ENCODE data around the gene DHX8.

DHX8 gene

DNA sequence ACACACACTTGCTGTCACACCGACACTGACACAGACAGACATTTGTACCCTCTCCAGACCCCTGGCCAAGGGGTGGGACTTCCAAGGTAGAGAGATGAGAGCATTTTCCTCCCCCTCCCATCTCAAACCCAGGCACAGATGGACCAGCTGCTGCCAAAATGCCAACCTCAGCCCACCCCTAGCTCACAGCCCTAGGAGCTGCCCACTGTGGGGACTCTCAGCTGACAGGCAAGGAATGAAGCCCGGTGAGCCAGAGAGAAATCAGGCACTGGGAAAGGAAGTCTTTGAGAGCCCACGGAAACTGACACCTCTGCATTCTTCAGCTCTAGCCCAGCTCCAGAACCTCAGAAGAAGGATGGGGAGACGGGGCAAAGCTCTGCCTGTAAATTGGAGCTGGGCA is 59.5 kb downstream of the DHX8 start:
- TF ChIP-seq ZNF274 (IDR thresholded peaks at IDR 0.05; ENCODE audit: low read depth, low read length) = no peak
- H3K4me3 ChIP-seq (ENCODE audit: low read length) = no peak overlapping the region

DNA sequence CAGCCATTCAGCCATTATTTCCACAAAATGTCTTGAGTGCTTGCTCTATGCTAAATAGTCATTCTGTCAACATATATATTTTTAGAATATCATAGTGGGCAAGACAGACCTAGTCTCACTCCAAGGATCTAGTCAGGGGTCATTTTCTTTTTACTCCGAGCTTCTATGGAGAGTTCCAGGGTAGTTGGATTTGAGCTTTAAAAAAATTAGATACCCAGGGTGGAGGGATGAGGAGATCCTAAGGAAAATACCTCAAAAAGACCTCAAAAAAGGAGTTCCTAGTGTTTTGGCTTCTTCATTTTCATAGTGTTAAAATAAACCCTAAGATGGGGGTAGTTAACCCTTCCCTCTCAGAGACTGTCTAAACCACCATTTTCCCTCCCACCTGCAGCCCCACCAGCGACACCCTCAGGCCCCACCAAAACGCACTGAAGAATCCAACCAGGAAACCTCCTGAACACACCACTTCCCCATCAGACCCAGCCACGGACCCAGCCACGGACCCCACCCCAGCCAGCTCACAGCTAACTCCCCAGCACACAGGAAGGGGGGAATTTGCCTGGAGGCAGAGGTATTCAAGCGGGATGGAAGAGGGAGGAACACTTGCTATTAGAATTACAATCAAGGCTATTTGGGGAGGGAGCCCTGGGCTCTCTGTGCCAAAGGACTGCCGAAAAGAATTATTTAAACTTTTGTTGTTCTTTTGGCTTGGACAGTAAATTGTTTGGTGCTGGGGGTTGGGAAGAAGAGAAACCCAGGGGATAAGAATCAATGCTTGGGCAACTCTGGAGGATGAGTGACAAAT is 60.2 kb downstream of the DHX8 start:
- no peak for TF ChIP-seq ZNF274 (IDR thresholded peaks at IDR 0.05; ENCODE audit: low read depth, low read length)
- H3K4me3 ChIP-seq (ENCODE audit: low read length) = no peak overlapping the region

DNA sequence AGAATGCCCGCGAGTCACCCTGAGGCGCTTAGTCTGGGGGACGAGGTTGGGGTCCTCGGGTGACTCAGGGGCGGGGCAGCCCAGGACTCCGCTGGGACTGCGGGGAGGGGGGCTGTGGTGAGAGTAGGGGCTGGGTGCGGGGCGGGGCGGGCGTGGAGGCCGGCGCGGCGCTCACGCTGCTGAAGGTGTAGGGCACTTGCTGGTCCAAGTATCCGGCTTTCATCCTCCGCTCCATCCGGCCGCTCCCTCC is 61.5 kb downstream of the DHX8 start:
- TF ChIP-seq ZNF274 (IDR thresholded peaks at IDR 0.05; ENCODE audit: low read depth, low read length) = no peak
- peak overlapping the region; percentile 70 for H3K4me3 ChIP-seq (ENCODE audit: low read length)

DNA sequence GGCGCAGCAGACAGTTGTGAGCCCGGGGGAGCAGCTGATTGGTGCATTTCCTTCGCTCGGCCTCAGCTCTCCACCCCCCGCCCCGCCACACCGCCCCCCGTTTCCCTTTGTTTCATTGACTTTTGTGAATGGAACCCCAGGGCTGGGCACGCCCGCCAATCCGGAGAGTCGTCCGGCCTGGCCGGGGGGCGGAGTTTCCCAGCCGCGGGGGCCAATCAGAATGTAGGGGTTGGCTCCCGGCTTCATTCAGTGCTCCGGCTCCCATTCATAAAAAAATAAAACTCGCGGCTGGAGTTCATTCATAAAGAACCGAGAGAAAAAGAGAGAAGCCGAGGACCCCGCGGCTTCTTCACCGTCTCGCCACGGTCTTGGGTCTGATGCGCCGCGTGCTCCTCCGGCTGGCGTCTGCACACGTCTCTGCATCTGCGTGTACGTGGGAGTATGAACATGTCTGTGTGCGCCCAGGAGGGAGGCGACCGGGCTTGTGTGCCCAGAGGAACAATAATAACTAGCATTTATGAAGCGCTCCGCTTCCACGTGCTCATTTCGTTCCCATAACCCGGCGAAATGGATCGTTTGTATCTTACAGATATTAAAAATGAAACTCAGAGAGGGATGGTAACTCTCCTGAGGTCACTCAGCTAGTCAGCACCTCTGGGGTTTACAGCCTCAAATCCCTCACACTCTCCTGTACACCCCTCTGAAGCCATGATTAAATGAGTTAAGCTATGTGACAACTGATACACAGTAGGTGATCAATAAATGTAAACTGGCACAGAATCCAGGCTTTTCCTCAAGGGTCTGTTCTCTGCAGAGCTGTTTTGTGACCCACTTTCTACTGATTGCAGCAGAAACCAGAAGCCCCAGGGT is 62.8 kb downstream of the DHX8 start, which contains the start of gene ETV4:
ETV4 (minus strand) TSS at position 22 of the 870 bp plus-strand sequence. CDS start 723 bp downstream, outside the sequence.
- TF ChIP-seq ZNF274 (IDR thresholded peaks at IDR 0.05; ENCODE audit: low read depth, low read length) = no peak
- H3K4me3 ChIP-seq (ENCODE audit: low read length) = peak within 1 kb of the TSS; percentile 70

DNA sequence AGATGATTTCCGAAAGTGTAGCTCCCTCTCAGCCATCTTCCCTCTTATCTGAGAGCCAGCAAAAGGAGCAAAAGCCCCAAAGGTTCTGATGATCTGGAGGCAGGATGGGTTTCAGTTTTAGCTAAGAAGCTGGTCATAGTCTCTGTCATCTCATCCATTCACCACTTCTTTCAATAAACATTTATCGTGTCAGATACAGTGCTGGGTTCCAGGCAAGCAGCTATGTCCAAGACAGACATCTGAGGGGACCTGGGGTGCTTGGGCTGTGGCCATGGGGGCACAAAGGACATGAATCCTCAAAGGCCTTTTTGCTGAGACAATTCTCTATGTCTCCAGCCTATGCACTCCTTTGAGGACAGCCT is 63.4 kb downstream of the DHX8 start:
- no peak for TF ChIP-seq ZNF274 (IDR thresholded peaks at IDR 0.05; ENCODE audit: low read depth, low read length)
- H3K4me3 ChIP-seq (ENCODE audit: low read length) = no peak overlapping the region; the same call in 1 of the 2 replicates

DNA sequence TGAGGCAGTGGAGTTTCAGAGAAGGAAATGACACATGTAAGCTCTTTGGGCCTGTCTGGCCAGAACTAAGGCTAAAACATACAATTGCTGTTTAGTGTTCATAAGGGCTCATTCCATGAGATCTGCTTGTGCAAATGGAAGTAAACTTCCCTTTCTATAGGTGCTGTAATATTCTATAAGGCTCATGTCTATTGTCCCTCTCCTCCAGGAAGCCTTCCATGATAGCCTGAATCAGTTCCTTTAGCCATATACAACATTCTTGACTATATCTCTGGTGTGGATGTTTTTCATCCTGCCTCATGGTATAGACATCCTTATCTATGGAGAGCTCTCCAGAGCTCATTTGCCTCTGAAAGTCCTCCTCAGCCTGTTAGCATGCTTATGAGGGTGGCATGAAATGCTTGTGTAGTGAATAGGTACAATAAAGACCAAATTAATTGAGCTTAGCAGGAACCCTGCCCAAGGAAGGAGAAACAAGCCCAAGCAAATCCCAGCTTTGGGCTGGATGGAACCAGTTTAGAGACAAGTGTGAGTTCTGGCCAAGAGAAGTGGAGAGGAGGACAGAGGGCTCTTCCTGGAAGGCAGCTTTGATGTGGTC is 64.0 kb downstream of the DHX8 start:
- no peak overlapping the region for H3K4me3 ChIP-seq (ENCODE audit: low read length)
- TF ChIP-seq ZNF274 (IDR thresholded peaks at IDR 0.05; ENCODE audit: low read depth, low read length) = no peak

DNA sequence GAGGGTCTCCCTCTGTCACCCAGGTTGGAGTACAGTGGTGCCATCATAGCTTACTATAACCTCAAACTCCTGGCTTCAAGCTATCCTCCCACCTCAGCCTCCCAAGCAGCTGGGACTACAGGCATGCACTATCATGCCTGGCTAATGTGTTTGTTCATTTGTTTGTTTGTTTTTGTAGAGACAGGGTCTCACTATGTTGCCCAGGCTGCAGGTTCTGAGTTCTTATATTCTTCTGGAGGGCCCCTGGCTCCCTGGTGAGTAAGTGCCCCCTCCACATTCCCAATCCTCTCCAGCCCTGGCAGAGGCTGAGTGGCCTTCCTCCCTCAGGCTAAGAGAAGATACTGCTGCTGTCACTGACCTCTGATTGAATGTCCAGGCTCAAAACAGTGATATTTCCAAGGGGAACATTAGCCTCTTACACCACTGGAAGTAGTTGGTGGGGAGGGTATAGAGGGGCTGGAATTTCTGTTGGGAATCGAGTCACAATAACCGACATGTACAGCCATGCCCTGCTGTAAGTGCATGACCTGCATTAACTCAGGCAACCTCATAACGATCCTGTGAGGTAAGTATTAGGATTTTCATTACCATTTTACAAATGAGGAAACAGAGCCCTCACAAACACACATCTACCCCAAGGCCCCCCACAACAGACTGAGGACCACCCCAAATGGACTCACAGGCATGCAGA is 65.1 kb downstream of the DHX8 start:
- no peak overlapping the region for H3K4me3 ChIP-seq (ENCODE audit: low read length)
- TF ChIP-seq ZNF274 (IDR thresholded peaks at IDR 0.05; ENCODE audit: low read depth, low read length) = no peak

DNA sequence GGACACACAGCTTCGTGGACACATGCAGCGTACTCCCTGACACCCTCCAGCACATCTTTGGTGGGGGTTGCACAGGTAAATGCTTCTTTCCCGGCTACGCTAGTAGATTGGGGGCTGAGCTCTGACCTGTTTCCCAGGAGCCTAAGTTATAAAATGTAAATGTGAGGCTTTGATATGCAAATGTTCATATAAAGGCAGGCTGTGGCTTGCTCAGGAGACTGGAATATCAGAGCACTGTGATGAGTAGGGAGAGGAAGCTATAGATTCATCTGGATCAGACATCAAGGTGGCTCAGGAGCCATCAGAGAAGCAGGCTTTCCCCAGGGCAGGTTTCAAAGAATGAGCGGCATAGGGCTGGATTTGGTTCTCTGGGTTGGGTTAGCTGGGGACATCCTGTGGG is 65.7 kb downstream of the DHX8 start:
- H3K4me3 ChIP-seq (ENCODE audit: low read length) = no peak overlapping the region
- TF ChIP-seq ZNF274 (IDR thresholded peaks at IDR 0.05; ENCODE audit: low read depth, low read length) = no peak

DNA sequence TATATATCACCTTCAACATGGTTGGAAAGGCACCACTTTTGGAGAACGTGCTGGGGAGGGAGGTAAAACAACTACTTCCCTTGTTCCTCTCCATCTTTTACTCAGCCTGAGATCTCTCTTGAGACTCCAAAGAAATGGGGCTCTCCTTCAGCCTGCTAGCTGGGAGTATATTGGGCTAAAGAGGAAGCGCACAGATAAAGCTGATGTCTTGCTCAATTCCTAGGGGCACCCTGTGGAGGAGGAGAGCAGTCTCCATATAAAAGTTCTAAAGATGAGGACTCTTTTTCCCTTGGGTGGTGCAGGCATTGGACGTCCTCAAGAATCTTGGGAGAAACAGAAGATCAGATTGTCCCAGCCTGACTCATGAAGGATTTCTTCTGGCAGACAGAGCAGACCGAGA is 67.0 kb downstream of the DHX8 start:
- TF ChIP-seq ZNF274 (IDR thresholded peaks at IDR 0.05; ENCODE audit: low read depth, low read length) = no peak
- no peak overlapping the region for H3K4me3 ChIP-seq (ENCODE audit: low read length)

DNA sequence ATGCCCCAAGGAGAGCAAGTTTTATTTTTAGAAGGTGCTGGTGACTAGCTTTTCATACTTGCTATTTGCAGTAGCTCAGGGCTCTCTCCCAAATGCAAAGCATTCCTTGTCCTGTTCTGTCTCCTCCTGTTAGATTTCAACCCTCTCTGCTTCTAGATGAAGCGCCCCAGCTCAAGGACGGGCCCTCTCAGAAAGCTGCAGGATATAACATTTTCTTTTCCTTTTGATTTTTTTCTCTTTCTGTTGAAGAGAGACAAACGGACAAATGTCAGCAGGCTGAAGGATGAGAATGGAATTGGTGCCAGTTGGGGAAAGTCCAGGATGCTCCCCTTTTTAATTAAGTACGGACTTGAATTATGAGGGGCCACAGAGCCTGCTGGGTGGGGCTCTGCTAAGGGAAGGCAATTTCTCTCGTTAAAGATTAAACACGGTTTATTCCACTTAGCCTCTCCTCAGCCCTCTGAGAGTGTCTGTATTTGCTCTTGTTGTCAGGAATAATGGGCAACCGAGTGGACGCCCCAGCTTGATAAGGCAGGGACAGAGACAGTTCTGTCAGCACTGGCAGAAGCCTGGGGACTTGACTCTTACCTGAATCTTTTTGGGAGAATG is 68.6 kb downstream of the DHX8 start:
- no peak overlapping the region for H3K4me3 ChIP-seq (ENCODE audit: low read length)
- TF ChIP-seq ZNF274 (IDR thresholded peaks at IDR 0.05; ENCODE audit: low read depth, low read length) = no peak

DNA sequence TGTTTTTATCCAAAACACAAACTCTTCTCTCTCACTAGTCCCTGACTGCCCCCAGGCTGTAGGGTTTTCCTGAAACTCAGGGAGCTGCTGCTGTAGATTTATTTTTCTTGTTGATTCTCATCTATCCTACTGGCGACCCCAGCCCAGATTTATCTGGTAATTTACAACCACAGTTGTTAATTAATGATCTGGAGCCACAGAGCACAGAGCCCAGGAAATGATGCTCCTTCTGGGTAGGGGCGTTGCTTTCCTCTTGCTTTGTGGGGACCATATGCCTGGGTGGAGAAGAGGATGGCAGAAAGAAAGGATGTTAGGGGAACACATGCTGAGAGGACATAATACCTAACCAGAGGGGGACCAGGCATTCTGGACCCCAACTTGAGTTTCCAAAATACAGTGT is 69.8 kb downstream of the DHX8 start:
- TF ChIP-seq ZNF274 (IDR thresholded peaks at IDR 0.05; ENCODE audit: low read depth, low read length) = no peak
- H3K4me3 ChIP-seq (ENCODE audit: low read length) = no peak overlapping the region

DNA sequence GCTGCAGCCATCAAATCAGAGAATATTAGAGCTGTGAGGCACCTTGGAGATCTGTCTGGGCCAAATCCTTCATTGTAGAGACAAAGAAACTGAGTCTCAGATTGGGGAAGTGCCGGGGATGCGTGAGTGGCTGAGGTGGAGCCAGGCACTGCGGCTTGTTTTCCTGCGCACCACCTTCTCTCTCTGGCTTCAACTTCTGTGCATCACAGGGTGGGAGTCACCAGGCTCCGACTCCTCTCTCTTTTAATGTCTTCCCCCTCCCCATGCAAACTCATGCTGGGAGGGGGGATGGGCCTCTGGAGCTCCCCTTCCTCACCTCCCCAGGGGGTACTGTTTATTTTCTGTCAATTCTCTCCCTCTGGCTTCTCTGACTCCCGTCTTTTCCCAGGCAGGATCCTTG is 71.1 kb downstream of the DHX8 start:
- H3K4me3 ChIP-seq (ENCODE audit: low read length) = no peak overlapping the region
- TF ChIP-seq ZNF274 (IDR thresholded peaks at IDR 0.05; ENCODE audit: low read depth, low read length) = no peak

DNA sequence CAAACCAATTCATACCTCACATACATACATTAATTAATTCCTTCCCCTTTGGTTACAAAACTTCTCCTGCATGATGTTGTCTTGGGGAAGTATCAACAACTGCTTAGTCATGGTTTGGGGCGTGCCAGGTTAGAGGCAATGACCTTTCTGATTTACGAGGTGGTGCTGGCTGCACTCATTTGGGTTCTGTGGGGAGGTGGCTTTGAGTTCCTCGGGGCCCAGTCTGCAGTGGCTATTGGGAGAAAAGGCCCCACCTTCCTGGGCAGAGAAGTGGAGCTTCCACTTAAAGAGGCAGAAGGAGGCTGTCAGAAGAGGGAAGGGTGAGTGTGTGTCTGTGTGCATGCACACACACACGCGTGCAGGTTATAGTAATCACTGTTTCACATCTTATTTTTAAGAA is 72.5 kb downstream of the DHX8 start:
- TF ChIP-seq ZNF274 (IDR thresholded peaks at IDR 0.05; ENCODE audit: low read depth, low read length) = no peak
- H3K4me3 ChIP-seq (ENCODE audit: low read length) = no peak overlapping the region

DNA sequence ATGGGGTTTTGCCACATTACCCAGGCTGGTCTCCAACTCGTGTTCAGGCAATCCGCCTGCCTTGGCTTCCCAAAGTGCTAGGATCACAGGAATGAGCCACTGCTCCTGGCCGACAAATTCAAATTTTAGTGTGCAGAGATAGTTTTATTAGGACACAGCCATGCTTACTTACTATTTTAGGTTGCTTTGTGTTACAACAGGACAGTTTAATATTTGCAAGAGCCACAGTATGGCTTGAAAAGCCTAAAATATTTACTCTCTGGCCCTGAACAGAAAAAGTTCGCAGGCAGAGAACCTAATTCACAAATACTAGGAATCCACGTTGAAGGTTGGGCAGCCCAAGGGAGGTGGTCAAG is 75.0 kb downstream of the DHX8 start:
- no peak for TF ChIP-seq ZNF274 (IDR thresholded peaks at IDR 0.05; ENCODE audit: low read depth, low read length)
- H3K4me3 ChIP-seq (ENCODE audit: low read length) = no peak overlapping the region
